C4-2B (cell line): Measurements from ENCODE around the gene CCNL2.

Experiments used
- ZFX ChIP-seq: fragments of 450-650 bp; IDR thresholded peaks from 2 replicates; pipeline ENCODE4 v1.6.1; 2017
- TF ChIP-seq, protein P1 (sequence below): fragments of 450-650 bp; conservative IDR thresholded peaks from 2 replicates; pipeline ENCODE4 v1.5.1; 2017; ENCODE audit warnings: mild to moderate bottlenecking

- TF ChIP-seq, protein P1, sequence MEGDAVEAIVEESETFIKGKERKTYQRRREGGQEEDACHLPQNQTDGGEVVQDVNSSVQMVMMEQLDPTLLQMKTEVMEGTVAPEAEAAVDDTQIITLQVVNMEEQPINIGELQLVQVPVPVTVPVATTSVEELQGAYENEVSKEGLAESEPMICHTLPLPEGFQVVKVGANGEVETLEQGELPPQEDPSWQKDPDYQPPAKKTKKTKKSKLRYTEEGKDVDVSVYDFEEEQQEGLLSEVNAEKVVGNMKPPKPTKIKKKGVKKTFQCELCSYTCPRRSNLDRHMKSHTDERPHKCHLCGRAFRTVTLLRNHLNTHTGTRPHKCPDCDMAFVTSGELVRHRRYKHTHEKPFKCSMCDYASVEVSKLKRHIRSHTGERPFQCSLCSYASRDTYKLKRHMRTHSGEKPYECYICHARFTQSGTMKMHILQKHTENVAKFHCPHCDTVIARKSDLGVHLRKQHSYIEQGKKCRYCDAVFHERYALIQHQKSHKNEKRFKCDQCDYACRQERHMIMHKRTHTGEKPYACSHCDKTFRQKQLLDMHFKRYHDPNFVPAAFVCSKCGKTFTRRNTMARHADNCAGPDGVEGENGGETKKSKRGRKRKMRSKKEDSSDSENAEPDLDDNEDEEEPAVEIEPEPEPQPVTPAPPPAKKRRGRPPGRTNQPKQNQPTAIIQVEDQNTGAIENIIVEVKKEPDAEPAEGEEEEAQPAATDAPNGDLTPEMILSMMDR = no peak
- no peak for TF ChIP-seq ZFX
Observed at GRCh38 chr1:1367315-1367714, 31.8 kb downstream of the CCNL2 start.
